HG03064 (cell line): ENCODE results near the gene MTF1.

Experiments used
- ATAC-seq: cut with Tn5 transposase; IDR thresholded peaks from one replicate; pipeline ENCODE4 v1.9.1; 2021; ENCODE audit warnings: low read depth; ENCODE audit not compliant: unreplicated experiment

The MTF1 gene

GRCh38 chr1:37836788-37837187, 22.6 kb downstream of the MTF1 start:
- no peak for ATAC-seq

GRCh38 chr1:37831809-37832208, 27.6 kb downstream of the MTF1 start:
- ATAC-seq, result no peak

- no peak for ATAC-seq
Measured at GRCh38 chr1:37831109-37831508, 28.3 kb downstream of the MTF1 start.

GRCh38 chr1:37828410-37829074, 30.9 kb downstream of the MTF1 start:
- no peak for ATAC-seq

GRCh38 chr1:37825506-37825905, 33.9 kb downstream of the MTF1 start:
- ATAC-seq, result no peak

GRCh38 chr1:37824001-37824400, 35.4 kb downstream of the MTF1 start:
- no peak for ATAC-seq

- no peak for ATAC-seq
Measured at GRCh38 chr1:37822906-37823815, 36.2 kb downstream of the MTF1 start.

GRCh38 chr1:37821481-37821880, 37.9 kb downstream of the MTF1 start:
- ATAC-seq, result no peak

GRCh38 chr1:37817481-37817880, 41.9 kb downstream of the MTF1 start:
- no peak for ATAC-seq

GRCh38 chr1:37814252-37814651, 45.1 kb downstream of the MTF1 start:
- no peak for ATAC-seq

- no peak for ATAC-seq
Measured at GRCh38 chr1:37813529-37814145, 45.8 kb downstream of the MTF1 start.

GRCh38 chr1:37811027-37811655, 48.3 kb downstream of the MTF1 start:
- no peak for ATAC-seq

- ATAC-seq, result no peak
Measured at GRCh38 chr1:37809942-37810341, 49.5 kb downstream of the MTF1 start.

GRCh38 chr1:37808369-37809319, 50.7 kb downstream of the MTF1 start:
- ATAC-seq, result peak; percentile 39

- peak; percentile 74 for ATAC-seq
Measured at GRCh38 chr1:37807555-37808368, 51.6 kb downstream of the MTF1 start, which contains the start of the genes C1orf122 and YRDC. Gene C1orf122, plus strand, starts transcription at chr1:37807790. Its CDS starts 615 bp downstream, at chr1:37808405. Gene YRDC, minus strand, starts transcription at chr1:37808208. Its CDS starts 28 bp downstream, at chr1:37808180.

GRCh38 chr1:37807220-37807554, 52.2 kb downstream of the MTF1 start:
- no peak for ATAC-seq

GRCh38 chr1:37802439-37802838, 57.0 kb downstream of the MTF1 start:
- ATAC-seq, result no peak

- no peak for ATAC-seq
Measured at GRCh38 chr1:37797750-37798345, 61.5 kb downstream of the MTF1 start.
